ENCODE measurements around the gene PRMT9. TPM values are rescaled to one million over a fixed set of nuclear protein-coding genes. Genes with fewer than 3 reads are reported as not detected.

Gene PRMT9
- total and polyA plus RNA-seq, 10 of the 15 experiments (the other 5 are each of a cell fraction or from before 2014, with no cell fraction given), result 4.1 to 11.8 (median 7.6) TPM

DNA sequence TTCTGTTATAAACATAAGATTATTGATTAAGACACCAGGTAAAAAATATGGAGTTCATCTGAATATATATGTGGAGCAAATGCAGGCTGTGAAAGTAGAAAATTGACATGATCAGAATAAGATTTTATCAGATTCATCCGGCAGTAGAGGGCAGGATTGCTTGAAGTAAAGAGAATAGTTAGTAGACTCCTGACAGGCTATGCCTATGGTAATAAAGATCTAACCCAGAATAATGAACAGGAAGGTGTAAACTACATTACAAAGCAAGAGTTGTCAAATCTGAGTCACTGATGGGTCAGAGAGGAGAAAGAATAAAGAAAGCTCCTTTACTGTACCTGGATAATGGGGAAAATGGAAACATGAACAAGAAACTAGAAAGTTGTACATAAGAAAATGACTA lies 87.6 kb downstream of the PRMT9 start:
- CTCF ChIA-PET, result interaction anchor here (0.6 to 10.3 kb wide), 8 partner anchors 9 to 527 kb away, joined by 3 to 105 read pairs (median 5); partner anchors contain the start of gene TMEM184C
- in situ Hi-C loops (cut with MboI), result no loop called here
- POLR2A ChIA-PET, result no interaction called here

More for the DNA sequence above, 87.6 kb downstream of the PRMT9 start:
- ATAC-seq (peak; percentile 66), FAIRE-seq (no peak), DNase-seq (ENCODE audit: low read depth, low spot score) (no peak)
- no peaks in the 10 kb centered on the region for H3K36me3 ChIP-seq (ENCODE audit: control insufficient read depth in 2 of 2, insufficient read depth in 2 of 2, low read length in 1 of 2)
- H3K9me3 ChIP-seq (replicated peaks; ENCODE audit: control insufficient read depth, insufficient read depth, low read length), result no peaks in the 10 kb centered on the region
- SMC1A ChIA-PET (ENCODE audit: uncharacterized antibody, unreplicated experiment), result interaction anchor here (1.0 to 3.2 kb wide), 5 partner anchors 13 to 269 kb away, joined by 3 to 52 read pairs (median 3); no protein-coding TSS in a partner anchor
- RAD21 ChIA-PET (ENCODE audit: unreplicated experiment), result interaction anchor here (0.8 to 7.7 kb wide), 3 partner anchors 77 to 270 kb away, joined by 5 to 85 read pairs (median 6); no protein-coding TSS in a partner anchor
- intact Hi-C loops (cut with micrococcal nuclease; ENCODE audit: unreplicated experiment), result loop anchor here (1.0 kb wide), 1 partner anchor 270 kb away; no protein-coding TSS in a partner anchor
- TF ChIP-seq, protein P1, sequence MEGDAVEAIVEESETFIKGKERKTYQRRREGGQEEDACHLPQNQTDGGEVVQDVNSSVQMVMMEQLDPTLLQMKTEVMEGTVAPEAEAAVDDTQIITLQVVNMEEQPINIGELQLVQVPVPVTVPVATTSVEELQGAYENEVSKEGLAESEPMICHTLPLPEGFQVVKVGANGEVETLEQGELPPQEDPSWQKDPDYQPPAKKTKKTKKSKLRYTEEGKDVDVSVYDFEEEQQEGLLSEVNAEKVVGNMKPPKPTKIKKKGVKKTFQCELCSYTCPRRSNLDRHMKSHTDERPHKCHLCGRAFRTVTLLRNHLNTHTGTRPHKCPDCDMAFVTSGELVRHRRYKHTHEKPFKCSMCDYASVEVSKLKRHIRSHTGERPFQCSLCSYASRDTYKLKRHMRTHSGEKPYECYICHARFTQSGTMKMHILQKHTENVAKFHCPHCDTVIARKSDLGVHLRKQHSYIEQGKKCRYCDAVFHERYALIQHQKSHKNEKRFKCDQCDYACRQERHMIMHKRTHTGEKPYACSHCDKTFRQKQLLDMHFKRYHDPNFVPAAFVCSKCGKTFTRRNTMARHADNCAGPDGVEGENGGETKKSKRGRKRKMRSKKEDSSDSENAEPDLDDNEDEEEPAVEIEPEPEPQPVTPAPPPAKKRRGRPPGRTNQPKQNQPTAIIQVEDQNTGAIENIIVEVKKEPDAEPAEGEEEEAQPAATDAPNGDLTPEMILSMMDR (IDR thresholded peaks at IDR 0.05 in 2 of 3, conservative IDR thresholded peaks at IDR 0.05 in 1 of 3; ENCODE audit: control insufficient read depth in 2 of 3, extremely low read depth in 1 of 3, insufficient read depth in 1 of 3, low read depth in 3 of 3, low read length in 3 of 3), result peak in 1 of 3 experiments; percentile 41; a peak in 2 of 6 replicates
- TF ChIP-seq RAD21 (IDR thresholded peaks at IDR 0.05; ENCODE audit: insufficient read depth, low read depth, low read length), result peak; percentile 41
- no peak for TF ChIP-seq NR2C2 (IDR thresholded peaks at IDR 0.05; ENCODE audit: borderline replicate concordance, control insufficient read depth, insufficient read length, low read depth)
- TF ChIP-seq, protein P2, sequence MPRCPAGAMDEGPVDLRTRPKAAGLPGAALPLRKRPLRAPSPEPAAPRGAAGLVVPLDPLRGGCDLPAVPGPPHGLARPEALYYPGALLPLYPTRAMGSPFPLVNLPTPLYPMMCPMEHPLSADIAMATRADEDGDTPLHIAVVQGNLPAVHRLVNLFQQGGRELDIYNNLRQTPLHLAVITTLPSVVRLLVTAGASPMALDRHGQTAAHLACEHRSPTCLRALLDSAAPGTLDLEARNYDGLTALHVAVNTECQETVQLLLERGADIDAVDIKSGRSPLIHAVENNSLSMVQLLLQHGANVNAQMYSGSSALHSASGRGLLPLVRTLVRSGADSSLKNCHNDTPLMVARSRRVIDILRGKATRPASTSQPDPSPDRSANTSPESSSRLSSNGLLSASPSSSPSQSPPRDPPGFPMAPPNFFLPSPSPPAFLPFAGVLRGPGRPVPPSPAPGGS (IDR thresholded peaks at IDR 0.05; ENCODE audit: borderline replicate concordance, insufficient read depth, low read depth, low read length, poor library complexity, severe bottlenecking), result no peak
- no peak for TF ChIP-seq CHD2 (IDR thresholded peaks at IDR 0.05; ENCODE audit: borderline replicate concordance, low read depth, low read length)
- H3K27me3 ChIP-seq (replicated peaks in 1 of 2; ENCODE audit: control insufficient read depth in 2 of 2, insufficient read depth in 2 of 2, low read length in 1 of 2), result no peaks in the 10 kb centered on the region
- no peak overlapping the region for H3K27ac ChIP-seq (ENCODE audit: control insufficient read depth, insufficient read depth)
- WGBS (ENCODE audit: insufficient coverage, insufficient replicate concordance, low lambda C conversion rate, missing lambda C conversion rate), result 3% methylated on average over 1 of the region's 1 CpG
- BruUV-seq (replicated peaks), result no TSS peak
- no peak overlapping the region for H3K4me2 ChIP-seq (ENCODE audit: control insufficient read depth, insufficient read depth)
- H3K4me3 ChIP-seq, result no peak overlapping the region
- H3K79me2 ChIP-seq (ENCODE audit: control insufficient read depth, insufficient read depth, low read length), result no peaks in the 10 kb centered on the region
- no peak overlapping the region for H2AFZ ChIP-seq (ENCODE audit: control insufficient read depth, low read depth, low read length)
- H3K4me1 ChIP-seq (ENCODE audit: control insufficient read depth, insufficient read depth, low read length), result no peaks in the 10 kb centered on the region
- H4K20me1 ChIP-seq (ENCODE audit: control insufficient read depth, insufficient read depth), result no peaks in the 10 kb centered on the region
- no peak overlapping the region for H3K9ac ChIP-seq (ENCODE audit: control insufficient read depth, insufficient read depth, low read length)

All from GM12878 (cell line).